Cardiac fibroblast (primary cell): Measurements from ENCODE around the gene TPGS2.

Source experiments
- DNase-seq, 2 donors: peaks; one replicate each; pipeline versions ENCODE4 v3.0.0 to v3.0.0-alpha.2; 2010; ENCODE audit warnings: low read depth in 2 of 2
- H3K4me3 ChIP-seq, 2 donors: replicated peaks in 1 of 2; 1 replicate in 1 of 2; 2 replicates in 1 of 2; pipeline ENCODE4 v1.5.1; 2011; ENCODE audit warnings: low read depth in 2 of 2, low read length in 2 of 2, mild to moderate bottlenecking in 2 of 2, moderate library complexity in 1 of 2
- TF ChIP-seq, protein P1 (sequence below): IDR thresholded peaks from one replicate; pipeline ENCODE4 v1.5.1; 2011; ENCODE audit warnings: low read depth, mild to moderate bottlenecking, low read length, inconsistent platforms

The TPGS2 gene

GRCh38 chr18:36839835-36840234 lies 11.0 kb upstream of the TPGS2 start:
- DNase-seq, result no peak
- TF ChIP-seq, protein P1, sequence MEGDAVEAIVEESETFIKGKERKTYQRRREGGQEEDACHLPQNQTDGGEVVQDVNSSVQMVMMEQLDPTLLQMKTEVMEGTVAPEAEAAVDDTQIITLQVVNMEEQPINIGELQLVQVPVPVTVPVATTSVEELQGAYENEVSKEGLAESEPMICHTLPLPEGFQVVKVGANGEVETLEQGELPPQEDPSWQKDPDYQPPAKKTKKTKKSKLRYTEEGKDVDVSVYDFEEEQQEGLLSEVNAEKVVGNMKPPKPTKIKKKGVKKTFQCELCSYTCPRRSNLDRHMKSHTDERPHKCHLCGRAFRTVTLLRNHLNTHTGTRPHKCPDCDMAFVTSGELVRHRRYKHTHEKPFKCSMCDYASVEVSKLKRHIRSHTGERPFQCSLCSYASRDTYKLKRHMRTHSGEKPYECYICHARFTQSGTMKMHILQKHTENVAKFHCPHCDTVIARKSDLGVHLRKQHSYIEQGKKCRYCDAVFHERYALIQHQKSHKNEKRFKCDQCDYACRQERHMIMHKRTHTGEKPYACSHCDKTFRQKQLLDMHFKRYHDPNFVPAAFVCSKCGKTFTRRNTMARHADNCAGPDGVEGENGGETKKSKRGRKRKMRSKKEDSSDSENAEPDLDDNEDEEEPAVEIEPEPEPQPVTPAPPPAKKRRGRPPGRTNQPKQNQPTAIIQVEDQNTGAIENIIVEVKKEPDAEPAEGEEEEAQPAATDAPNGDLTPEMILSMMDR, result no peak
- H3K4me3 ChIP-seq, result no peak overlapping the region

- TF ChIP-seq, protein P1, result no peak
- H3K4me3 ChIP-seq, result no peak overlapping the region
- DNase-seq, result no peak
Observed at GRCh38 chr18:36835927-36836326, 7.1 kb upstream of the TPGS2 start.

DNA sequence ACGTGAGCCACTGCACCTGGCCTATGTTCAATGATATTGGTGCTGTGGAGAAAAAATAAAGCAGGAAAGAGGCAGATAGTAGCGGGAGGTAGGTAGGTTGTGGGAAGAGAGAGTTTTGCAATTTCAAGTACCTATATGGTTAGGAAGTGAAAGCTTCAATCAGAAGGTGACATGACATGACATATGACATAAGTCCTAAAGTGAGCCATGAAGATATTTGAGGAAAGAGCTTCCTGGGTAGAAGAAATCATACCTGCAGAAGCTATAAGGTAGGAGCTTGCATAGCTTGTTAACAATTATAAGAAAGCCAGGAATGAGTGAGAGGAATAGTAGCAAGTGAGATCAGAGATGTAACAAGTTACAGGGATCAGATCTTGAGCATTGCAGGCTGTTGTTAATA lies 4.3 kb upstream of the TPGS2 start:
- no peak overlapping the region for H3K4me3 ChIP-seq
- TF ChIP-seq, protein P1, result no peak
- no peak for DNase-seq

GRCh38 chr18:36831139-36831538 lies 2.3 kb upstream of the TPGS2 start:
- no peak overlapping the region for H3K4me3 ChIP-seq
- TF ChIP-seq, protein P1, result no peak
- peak in 1 of 2 donors; percentile 82 for DNase-seq

DNA sequence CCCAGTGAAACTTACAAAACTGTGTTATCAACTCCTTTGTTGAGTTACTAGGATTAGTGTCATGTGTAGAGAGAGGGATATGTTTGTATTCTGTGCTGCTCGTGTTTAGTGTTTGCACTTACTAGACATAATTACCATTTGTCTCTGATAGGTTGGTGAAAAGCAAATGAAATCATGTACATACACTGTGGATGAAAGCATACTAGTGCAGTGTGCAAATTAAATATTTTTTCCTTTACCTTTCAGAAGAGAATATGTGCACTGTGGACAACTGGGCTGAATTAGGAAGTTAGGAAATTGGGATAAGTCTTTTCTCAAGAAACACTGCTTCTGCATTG lies 1.3 kb upstream of the TPGS2 start:
- TF ChIP-seq, protein P1, result no peak
- peak overlapping the region; percentile 95 to 100 for H3K4me3 ChIP-seq
- DNase-seq, result no peak

GRCh38 chr18:36829362-36830157 lies 758 bp upstream of the TPGS2 start:
- DNase-seq, result peak; percentile 27 to 42
- TF ChIP-seq, protein P1, result no peak
- peak overlapping the region; percentile 95 to 100 for H3K4me3 ChIP-seq

DNA sequence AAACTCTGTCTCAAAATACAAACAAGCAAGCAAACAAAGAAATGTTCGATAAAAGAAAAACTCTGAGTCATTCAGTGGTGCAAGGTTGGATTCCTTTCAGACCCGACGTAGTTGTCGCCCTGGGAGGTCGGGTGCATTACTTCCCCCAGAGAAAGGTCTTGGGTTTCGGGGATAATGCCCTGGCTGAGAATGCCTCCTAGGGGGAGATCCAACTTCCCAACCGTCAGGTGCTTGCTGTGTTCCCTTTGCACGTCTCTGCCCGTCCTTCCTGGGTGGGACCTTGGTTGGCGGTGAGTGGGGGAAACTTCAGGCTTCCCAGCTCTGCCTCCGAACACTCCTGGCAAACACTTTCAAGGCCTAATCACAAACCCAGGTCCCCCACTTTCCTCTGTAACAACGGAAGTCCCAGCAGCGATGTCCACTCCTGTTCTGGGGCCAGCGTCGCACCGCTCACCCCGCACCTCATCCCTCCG lies 609 bp downstream of the TPGS2 start:
- H3K4me3 ChIP-seq, result peak overlapping the region; percentile 95 to 100
- DNase-seq, result peak; percentile 73 to 78
- TF ChIP-seq, protein P1, result no peak
